ENCODE results near the gene DPYD. TPM values are rescaled to one million over a fixed set of nuclear protein-coding genes. Genes with fewer than 3 reads are reported as not detected.
A peak's percentile ranks its signal among the peaks of the same experiment; 100 is the strongest.

The DPYD gene
- total RNA-seq, 1 experiment from 2014 or later, result 8.1 TPM

- H3K27me3 ChIP-seq, result no peaks in the 10 kb centered on the region
- H3K4me3 ChIP-seq, result no peak overlapping the region
- H3K36me3 ChIP-seq, result no peaks in the 10 kb centered on the region
- no peaks in the 10 kb centered on the region for H3K9me3 ChIP-seq (replicated peaks)
- peaks cover 8% of the 10 kb centered on the region for H3K4me1 ChIP-seq
- H3K27ac ChIP-seq, result no peak overlapping the region
- no peak for DNase-seq
These were observed 459.1 kb downstream of the DPYD start for GRCh38 chr1:97461782-97462181.

GRCh38 chr1:97457446-97458089 lies 463.3 kb downstream of the DPYD start:
- Histone ChIP-seq H3K4me1 (peaks cover 8% of the 10 kb centered on the region), H3K4me3 (0 out of 2 replicates have a peak overlapping the region, but pooled peaks have one; percentile 5), H3K27me3 (no peaks in the 10 kb centered on the region), H3K9me3 (replicated peaks) (no peaks in the 10 kb centered on the region), H3K36me3 (no peaks in the 10 kb centered on the region), H3K27ac (no peak overlapping the region)
- peak in 1 of 2 experiments; percentile 43 for DNase-seq

- no peak overlapping the region for H3K4me3 ChIP-seq
- no peak for DNase-seq
- no peaks in the 10 kb centered on the region for H3K27me3 ChIP-seq
- no peaks in the 10 kb centered on the region for H3K9me3 ChIP-seq (replicated peaks)
- H3K4me1 ChIP-seq, result no peaks in the 10 kb centered on the region
- no peak overlapping the region for H3K27ac ChIP-seq
- no peaks in the 10 kb centered on the region for H3K36me3 ChIP-seq
These were observed 468.9 kb downstream of the DPYD start for GRCh38 chr1:97451944-97452343.

GRCh38 chr1:97451046-97451826 lies 469.6 kb downstream of the DPYD start:
- DNase-seq, result no peak
- H3K27me3 ChIP-seq, result no peaks in the 10 kb centered on the region
- H3K27ac ChIP-seq, result no peak overlapping the region
- no peaks in the 10 kb centered on the region for H3K36me3 ChIP-seq
- H3K4me1 ChIP-seq, result no peaks in the 10 kb centered on the region
- no peak overlapping the region for H3K4me3 ChIP-seq
- H3K9me3 ChIP-seq (replicated peaks), result no peaks in the 10 kb centered on the region

GRCh38 chr1:97441966-97442365 lies 478.9 kb downstream of the DPYD start:
- H3K4me3 ChIP-seq, result no peak overlapping the region
- no peaks in the 10 kb centered on the region for H3K4me1 ChIP-seq
- no peak overlapping the region for H3K27ac ChIP-seq
- no peaks in the 10 kb centered on the region for H3K36me3 ChIP-seq
- no peaks in the 10 kb centered on the region for H3K9me3 ChIP-seq (replicated peaks)
- DNase-seq, result no peak
- H3K27me3 ChIP-seq, result no peaks in the 10 kb centered on the region

- Histone ChIP-seq H3K4me1 (no peaks in the 10 kb centered on the region), H3K27ac (no peak overlapping the region), H3K27me3 (no peaks in the 10 kb centered on the region), H3K36me3 (no peaks in the 10 kb centered on the region), H3K4me3 (no peak overlapping the region), H3K9me3 (replicated peaks) (no peaks in the 10 kb centered on the region)
- no peak for DNase-seq
These were observed 487.0 kb downstream of the DPYD start for GRCh38 chr1:97433824-97434177.

- Histone ChIP-seq H3K9me3 (replicated peaks) (no peaks in the 10 kb centered on the region), H3K4me1 (no peaks in the 10 kb centered on the region), H3K36me3 (no peaks in the 10 kb centered on the region), H3K27me3 (no peaks in the 10 kb centered on the region), H3K4me3 (no peak overlapping the region), H3K27ac (no peak overlapping the region)
- no peak for DNase-seq
These were observed 487.6 kb downstream of the DPYD start for GRCh38 chr1:97433094-97433823.

GRCh38 chr1:97427371-97427770 lies 493.5 kb downstream of the DPYD start:
- DNase-seq, result no peak
- H3K27ac ChIP-seq, result no peak overlapping the region
- no peaks in the 10 kb centered on the region for H3K27me3 ChIP-seq
- no peaks in the 10 kb centered on the region for H3K9me3 ChIP-seq (replicated peaks)
- H3K36me3 ChIP-seq, result no peaks in the 10 kb centered on the region
- no peak overlapping the region for H3K4me3 ChIP-seq
- H3K4me1 ChIP-seq, result no peaks in the 10 kb centered on the region

GRCh38 chr1:97424209-97424608 lies 496.6 kb downstream of the DPYD start:
- H3K4me3 ChIP-seq, result no peak overlapping the region
- H3K27me3 ChIP-seq, result no peaks in the 10 kb centered on the region
- H3K27ac ChIP-seq, result no peak overlapping the region
- H3K9me3 ChIP-seq (replicated peaks), result no peaks in the 10 kb centered on the region
- no peak for DNase-seq
- H3K36me3 ChIP-seq, result no peaks in the 10 kb centered on the region
- no peaks in the 10 kb centered on the region for H3K4me1 ChIP-seq

- no peak for DNase-seq
- H3K27me3 ChIP-seq, result no peaks in the 10 kb centered on the region
- no peak overlapping the region for H3K27ac ChIP-seq
- H3K4me3 ChIP-seq, result no peak overlapping the region
- no peaks in the 10 kb centered on the region for H3K9me3 ChIP-seq (replicated peaks)
- no peaks in the 10 kb centered on the region for H3K4me1 ChIP-seq
- H3K36me3 ChIP-seq, result no peaks in the 10 kb centered on the region
These were observed 497.4 kb downstream of the DPYD start for GRCh38 chr1:97423403-97423802.

GRCh38 chr1:97417661-97418060 lies 503.2 kb downstream of the DPYD start:
- Histone ChIP-seq H3K4me3 (no peak overlapping the region), H3K27me3 (no peaks in the 10 kb centered on the region; the same call in 1 of the 2 replicates)

GRCh38 chr1:97414682-97415312 lies 506.0 kb downstream of the DPYD start:
- no peak overlapping the region for H3K4me3 ChIP-seq
- H3K27ac ChIP-seq, result no peak overlapping the region
- H3K9me3 ChIP-seq (replicated peaks), result no peaks in the 10 kb centered on the region
- H3K27me3 ChIP-seq, result no peaks in the 10 kb centered on the region; the same call in 1 of the 2 replicates
- no peak for DNase-seq
- no peaks in the 10 kb centered on the region for H3K36me3 ChIP-seq
- H3K4me1 ChIP-seq, result no peaks in the 10 kb centered on the region

More at GRCh38 chr1:97417661-97418060, 503.2 kb downstream of the DPYD start:
- H3K4me1 ChIP-seq, result no peaks in the 10 kb centered on the region
- H3K9me3 ChIP-seq (replicated peaks), result no peaks in the 10 kb centered on the region
- no peak overlapping the region for H3K27ac ChIP-seq
- H3K36me3 ChIP-seq, result no peaks in the 10 kb centered on the region
- no peak for DNase-seq

GRCh38 chr1:97412737-97413136 lies 508.1 kb downstream of the DPYD start:
- no peak overlapping the region for H3K27ac ChIP-seq
- no peak for DNase-seq
- no peaks in the 10 kb centered on the region for H3K4me1 ChIP-seq
- H3K36me3 ChIP-seq, result no peaks in the 10 kb centered on the region
- no peaks in the 10 kb centered on the region for H3K9me3 ChIP-seq (replicated peaks)
- H3K4me3 ChIP-seq, result no peak overlapping the region
- no peaks in the 10 kb centered on the region; the same call in 1 of the 2 replicates for H3K27me3 ChIP-seq

GRCh38 chr1:97412166-97412565 lies 508.7 kb downstream of the DPYD start:
- DNase-seq, result no peak
- Histone ChIP-seq H3K36me3 (no peaks in the 10 kb centered on the region), H3K4me1 (no peaks in the 10 kb centered on the region), H3K27ac (no peak overlapping the region), H3K9me3 (replicated peaks) (no peaks in the 10 kb centered on the region), H3K27me3 (no peaks in the 10 kb centered on the region), H3K4me3 (no peak overlapping the region)

- Histone ChIP-seq H3K4me1 (no peaks in the 10 kb centered on the region), H3K4me3 (no peak overlapping the region), H3K27me3 (no peaks in the 10 kb centered on the region), H3K27ac (no peak overlapping the region), H3K9me3 (replicated peaks) (no peaks in the 10 kb centered on the region), H3K36me3 (no peaks in the 10 kb centered on the region)
- no peak for DNase-seq
These were observed 524.4 kb downstream of the DPYD start for GRCh38 chr1:97396463-97396862.

Measured in SJCRH30 (cell line).